Lower leg skin (tissue), 4 donors: ENCODE data around the gene TMEM35B. TPM values are rescaled to one million over a fixed set of nuclear protein-coding genes. Genes with fewer than 3 reads are reported as not detected.
"Not testable (repeated sequence)": the region's sequence is repeated elsewhere in the genome, so short reads cannot be mapped to it uniquely, and the experiment has no call there.

Source experiments
- DNase-seq, 2 donors: peaks; one replicate each; pipeline ENCODE4 v3.0.0-alpha.2; 2019; ENCODE audit warnings: low spot score in 2 of 2
- H3K4me3 ChIP-seq: fragments of 200-600 bp; sonication (generic); 2 replicates; pipeline ENCODE4 v1.5.1; 2017; ENCODE audit warnings: mild to moderate bottlenecking, low read depth; ENCODE audit not compliant: poor library complexity, severe bottlenecking
- CTCF ChIP-seq, 3 donors: fragments of 450-650 bp; IDR thresholded peaks; one replicate each; pipeline ENCODE4 v1.5.1; 2016; ENCODE audit warnings: antibody characterized with exemption in 3 of 3, mild to moderate bottlenecking in 3 of 3, moderate library complexity in 2 of 3
- POLR2A ChIP-seq, 2 donors: fragments of 450-650 bp; IDR thresholded peaks; one replicate each; pipeline ENCODE4 v1.6.1; 2016 to 2017; ENCODE audit warnings: antibody characterized with exemption in 2 of 2, mild to moderate bottlenecking in 1 of 2, moderate library complexity in 1 of 2
- WGBS, 2 donors: methylation state at CpG; one replicate each; pipeline ENCODE4 v1.1.5; 2018; 5-methylcytosine and 5-hydroxymethylcytosine counted together
- intact Hi-C: fragments of 100-400 bp; cut with DNase I; formaldehyde crosslinking; loops from one replicate; pipeline ENCODE4 v1.15.0; 2023; ENCODE audit warnings: low total_unique reads
- total RNA-seq, 4 donors: library from RNA; depleted of rRNA; stranded (reverse); fragments of >200 nt; gene quantifications; one replicate each; pipeline ENCODE4 v1.1.0, GENCODE V29; 2016

TMEM35B gene
- total RNA-seq, 4 donors from 2014 or later: 8.9 to 16.0 (median 12.5) TPM

GRCh38 chr1:34970220-34970735 is 14.9 kb downstream of the TMEM35B start:
- intact Hi-C loops: no loop called here
- TF ChIP-seq CTCF (IDR thresholded peaks at IDR 0.05) (no peak), POLR2A (IDR thresholded peaks at IDR 0.05) (no peak)
- WGBS, 2 donors: 88 to 92% methylated on average over 5 of the region's 5 CpGs
- DNase-seq: no peak
- H3K4me3 ChIP-seq: no peak overlapping the region

GRCh38 chr1:34968297-34968696 is 16.9 kb downstream of the TMEM35B start:
- intact Hi-C loops, DNase-seq, H3K4me3 ChIP-seq: not testable (repeated sequence)
- WGBS, 2 donors: 75 to 81% methylated on average over 3 of the region's 3 CpGs

- DNase-seq: not testable (repeated sequence)
- WGBS, 2 donors: 83% methylated on average over 14 of the region's 36 CpGs; no CpG with 5 or more reads in 1 of the 2 donors
Observed at GRCh38 chr1:34967672-34968071, 17.5 kb downstream of the TMEM35B start.

GRCh38 chr1:34965597-34965996 is 19.6 kb downstream of the TMEM35B start:
- TF ChIP-seq POLR2A (IDR thresholded peaks at IDR 0.05) (no peak), CTCF (IDR thresholded peaks at IDR 0.05) (no peak)
- WGBS, 2 donors: 70 to 73% methylated on average over 2 of the region's 2 CpGs
- intact Hi-C loops: no loop called here
- no peak for DNase-seq
- H3K4me3 ChIP-seq: no peak overlapping the region

More at GRCh38 chr1:34967672-34968071, 17.5 kb downstream of the TMEM35B start:
- H3K4me3 ChIP-seq, intact Hi-C loops: not testable (repeated sequence)

- DNase-seq: no peak
- no peak overlapping the region for H3K4me3 ChIP-seq
- intact Hi-C loops: no loop called here
- 27 to 53% methylated on average over 1 of the region's 1 CpG for WGBS, 2 donors
- TF ChIP-seq POLR2A (IDR thresholded peaks at IDR 0.05) (no peak), CTCF (IDR thresholded peaks at IDR 0.05) (no peak)
Observed at GRCh38 chr1:34950428-34950827, 34.7 kb downstream of the TMEM35B start.

GRCh38 chr1:34948739-34949138 is 36.4 kb downstream of the TMEM35B start:
- H3K4me3 ChIP-seq, intact Hi-C loops: not testable (repeated sequence)
- DNase-seq: peak in 1 of 2 donors; percentile 67
- 91 to 93% methylated on average over 10 of the region's 10 CpGs for WGBS, 2 donors

GRCh38 chr1:34947641-34948314 is 37.4 kb downstream of the TMEM35B start:
- WGBS, 2 donors: 95 to 97% methylated on average over 37 to 41 of the region's 41 CpGs
- DNase-seq, H3K4me3 ChIP-seq, intact Hi-C loops: not testable (repeated sequence)

GRCh38 chr1:34946211-34946610 is 38.9 kb downstream of the TMEM35B start:
- DNase-seq: no peak
- intact Hi-C loops: no loop called here
- WGBS, 2 donors: 75 to 83% methylated on average over 6 of the region's 6 CpGs
- TF ChIP-seq POLR2A (IDR thresholded peaks at IDR 0.05): no peak
- no peak for TF ChIP-seq CTCF (IDR thresholded peaks at IDR 0.05)
- H3K4me3 ChIP-seq: no peak overlapping the region

GRCh38 chr1:34941798-34942197 is 43.3 kb downstream of the TMEM35B start:
- DNase-seq, intact Hi-C loops, H3K4me3 ChIP-seq: not testable (repeated sequence)
- WGBS, 2 donors: 92 to 98% methylated on average over 2 of the region's 2 CpGs
